Measurements from ENCODE around the gene CDC42SE2.
"Not testable (repeated sequence)": the region's sequence is repeated elsewhere in the genome, so short reads cannot be mapped to it uniquely, and the experiment has no call there.

CDC42SE2 gene

GRCh38 chr5:131252824-131253171, 11.1 kb upstream of the CDC42SE2 start:
- DNase-seq, result peak; percentile 82

- DNase-seq, result not testable (repeated sequence)
Observed at GRCh38 chr5:131254025-131254424, 9.8 kb upstream of the CDC42SE2 start.

- no peak for DNase-seq
Observed at GRCh38 chr5:131254741-131255140, 9.1 kb upstream of the CDC42SE2 start.

- no peak for DNase-seq
Observed at GRCh38 chr5:131256507-131256823, 7.4 kb upstream of the CDC42SE2 start.

GRCh38 chr5:131258733-131259132, 5.1 kb upstream of the CDC42SE2 start:
- no peak for DNase-seq

- DNase-seq, result no peak
Observed at GRCh38 chr5:131259326-131259725, 4.5 kb upstream of the CDC42SE2 start.

- no peak for DNase-seq
Observed at GRCh38 chr5:131260895-131261294, 3.0 kb upstream of the CDC42SE2 start.

GRCh38 chr5:131261483-131261882, 2.4 kb upstream of the CDC42SE2 start:
- DNase-seq, result no peak

GRCh38 chr5:131262953-131263541, 806 bp upstream of the CDC42SE2 start:
- DNase-seq, result no peak

- peak; percentile 80 for DNase-seq
Observed at GRCh38 chr5:131264451-131265099, 722 bp downstream of the CDC42SE2 start.

- DNase-seq, result no peak
Observed at GRCh38 chr5:131265311-131265803, 1.5 kb downstream of the CDC42SE2 start.

GRCh38 chr5:131266370-131267060, 2.7 kb downstream of the CDC42SE2 start:
- DNase-seq, result no peak

- no peak for DNase-seq
Observed at GRCh38 chr5:131268758-131269370, 5.0 kb downstream of the CDC42SE2 start.

GRCh38 chr5:131270809-131271208, 7.0 kb downstream of the CDC42SE2 start:
- DNase-seq, result no peak

- DNase-seq, result not testable (repeated sequence)
Observed at GRCh38 chr5:131271888-131272287, 8.0 kb downstream of the CDC42SE2 start.

GRCh38 chr5:131272307-131272706, 8.5 kb downstream of the CDC42SE2 start:
- no peak for DNase-seq

GRCh38 chr5:131272724-131273123, 8.9 kb downstream of the CDC42SE2 start:
- no peak for DNase-seq

GRCh38 chr5:131274326-131275063, 10.6 kb downstream of the CDC42SE2 start:
- no peak for DNase-seq

GRCh38 chr5:131276072-131276471, 12.2 kb downstream of the CDC42SE2 start:
- no peak for DNase-seq

- no peak for DNase-seq
Observed at GRCh38 chr5:131277447-131277846, 13.6 kb downstream of the CDC42SE2 start.

GRCh38 chr5:131277875-131278740, 14.3 kb downstream of the CDC42SE2 start:
- no peak for DNase-seq

- DNase-seq, result not testable (repeated sequence)
Observed at GRCh38 chr5:131278741-131279124, 14.9 kb downstream of the CDC42SE2 start.
